HepG2 (cell line): ENCODE measurements around the gene WIPF2. TPM values are rescaled to one million over a fixed set of nuclear protein-coding genes. Genes with fewer than 3 reads are reported as not detected.

Experiments
- DPF2 ChIP-seq: sonication (generic); formaldehyde crosslinking; IDR thresholded peaks from 2 replicates; pipeline ENCODE4 v1.4.0; 2020; ENCODE audit warnings: mild to moderate bottlenecking, low read depth, missing genetic modification reagents, borderline replicate concordance
- DRAP1 ChIP-seq: IDR thresholded peaks from 2 replicates; pipeline ENCODE4 v1.6.1; 2016; ENCODE audit warnings: missing genetic modification reagents, missing compliant biosample characterization
- EHMT2 ChIP-seq: fragments of 200-600 bp; sonication (generic); IDR thresholded peaks from 2 replicates; pipeline ENCODE4 v1.7.0; 2017; ENCODE audit warnings: antibody characterized with exemption, low read depth, low read length, borderline replicate concordance
- IKZF5 ChIP-seq: IDR thresholded peaks from 2 replicates; pipeline ENCODE4 v1.6.1; 2018; ENCODE audit warnings: missing genetic modification reagents, mild to moderate bottlenecking, missing compliant biosample characterization
- MLLT10 ChIP-seq: sonication (generic); formaldehyde crosslinking; IDR thresholded peaks from 2 replicates; pipeline ENCODE4 v1.4.0; 2020; ENCODE audit warnings: missing genetic modification reagents
- PAWR ChIP-seq: sonication (generic); formaldehyde crosslinking; IDR thresholded peaks from 2 replicates; pipeline ENCODE4 v1.4.0; 2020; ENCODE audit warnings: missing genetic modification reagents, mild to moderate bottlenecking, borderline replicate concordance
- REST ChIP-seq, 2 experiments: IDR thresholded peaks; 2 replicates each; pipeline ENCODE4 v1.6.1; 2011 to 2012; ENCODE audit warnings: low read length in 2 of 2, borderline replicate concordance in 1 of 2, low read depth in 1 of 2, mild to moderate bottlenecking in 1 of 2, moderate library complexity in 1 of 2
- SETDB1 ChIP-seq: sonication (generic); formaldehyde crosslinking; IDR thresholded peaks from 2 replicates; pipeline ENCODE4 v1.5.1; 2020; ENCODE audit warnings: missing genetic modification reagents, mild to moderate bottlenecking, borderline replicate concordance
- SMAD3 ChIP-seq: sonication (generic); formaldehyde crosslinking; IDR thresholded peaks from 2 replicates; pipeline ENCODE4 v1.4.0; 2020; ENCODE audit warnings: missing genetic modification reagents
- SP2 ChIP-seq: sonication (generic); formaldehyde crosslinking; IDR thresholded peaks from 2 replicates; pipeline ENCODE4 v1.5.1; 2020; ENCODE audit warnings: mild to moderate bottlenecking, missing genetic modification reagents
- TFE3 ChIP-seq: IDR thresholded peaks from 2 replicates; pipeline ENCODE4 v1.6.1; 2016
- ZBTB21 ChIP-seq: sonication (generic); formaldehyde crosslinking; IDR thresholded peaks from 2 replicates; pipeline ENCODE4 v1.4.0; 2020; ENCODE audit warnings: missing genetic modification reagents
- ZKSCAN1 ChIP-seq: fragments of 150-350 bp; IDR thresholded peaks from 2 replicates; pipeline ENCODE4 v1.6.1; 2014; ENCODE audit warnings: low read length
- ZNF274 ChIP-seq: sonication (generic); formaldehyde crosslinking; IDR thresholded peaks from 2 replicates; pipeline ENCODE4 v1.5.1; 2020; ENCODE audit warnings: mild to moderate bottlenecking, missing genetic modification reagents
- ZNF576 ChIP-seq: sonication (generic); formaldehyde crosslinking; IDR thresholded peaks from 2 replicates; pipeline ENCODE4 v1.4.0; 2020; ENCODE audit warnings: mild to moderate bottlenecking, missing genetic modification reagents
- ZNF597 ChIP-seq: sonication (generic); formaldehyde crosslinking; IDR thresholded peaks from 2 replicates; pipeline ENCODE4 v1.5.0; 2020; ENCODE audit warnings: missing genetic modification reagents
- ZNF615 ChIP-seq: sonication (generic); formaldehyde crosslinking; IDR thresholded peaks from 2 replicates; pipeline ENCODE4 v1.5.0; 2020; ENCODE audit warnings: mild to moderate bottlenecking, missing genetic modification reagents, borderline replicate concordance
- ZNF781 ChIP-seq: sonication (generic); formaldehyde crosslinking; IDR thresholded peaks from 2 replicates; pipeline ENCODE4 v1.5.1; 2020; ENCODE audit warnings: borderline replicate concordance, mild to moderate bottlenecking, missing genetic modification reagents; ENCODE audit errors: not compliant biosample characterization
- ZNF782 ChIP-seq: sonication (generic); formaldehyde crosslinking; IDR thresholded peaks from 2 replicates; pipeline ENCODE4 v1.4.0; 2020; ENCODE audit warnings: missing genetic modification reagents, mild to moderate bottlenecking, borderline replicate concordance
- polyA plus RNA-seq, 8 experiments: library from polyadenylated mRNA; depleted of rRNA in 3 of 8; stranded (reverse) in 7 of 8; unstranded in 1 of 8; fragments of >200 nt; fragmentation: Illumina TruSeq in 4 of 8; extraction: Trizol in 4 of 8; gene quantifications; 2 replicates each; pipeline versions ENCODE4 v1.2.1 to v1.2.3, GENCODE V29; 2011 to 2016; ENCODE audit warnings: low read depth in 4 of 8, missing spikeins in 1 of 8, mixed read lengths in 1 of 8; ENCODE audit not compliant: insufficient read depth in 1 of 8
- total RNA-seq, 5 experiments: library from RNA; depleted of rRNA; stranded (reverse); fragments of >200 nt; fragmentation: Illumina TruSeq; extraction: Trizol; gene quantifications; 2 replicates each; pipeline ENCODE4 v1.2.3, GENCODE V29; 2016; ENCODE audit warnings: low read depth in 1 of 5

Gene WIPF2
- total and polyA plus RNA-seq, 2 of the 13 experiments (the other 11 are each of a cell fraction or from before 2014, with no cell fraction given) = 7.2 to 10.8 TPM

- peak; percentile 85 for TF ChIP-seq DRAP1
- TF ChIP-seq ZNF576 = peak; percentile 75; the same call in 1 of the 2 replicates
- no peak for TF ChIP-seq ZNF597
- TF ChIP-seq SMAD3 (CRISPR knock-in tag) = 0 out of 2 replicates have a peak, but pooled peaks have one; percentile 26
- peak; percentile 94; the same call in 1 of the 2 replicates for TF ChIP-seq ZNF782 (CRISPR knock-in tag)
- no peak for TF ChIP-seq MLLT10 (CRISPR knock-in tag)
- TF ChIP-seq PAWR (CRISPR knock-in tag) = peak; percentile 84; the same call in 1 of the 2 replicates
- TF ChIP-seq ZNF615 (CRISPR knock-in tag) = no peak
- peak; percentile 68 for TF ChIP-seq EHMT2
- TF ChIP-seq SP2 = no peak
- TF ChIP-seq ZBTB21 (CRISPR knock-in tag) = no peak; the same call in 1 of the 2 replicates
- no peak for TF ChIP-seq ZNF781 (CRISPR knock-in tag)
- TF ChIP-seq DPF2 (CRISPR knock-in tag) = no peak
- no peak for TF ChIP-seq IKZF5 (CRISPR knock-in tag)
- TF ChIP-seq SETDB1 (CRISPR knock-in tag) = no peak
- no peak for TF ChIP-seq ZNF274 (CRISPR knock-in tag)
- no peak for TF ChIP-seq ZKSCAN1
- no peak; the same call in 1 of the 2 replicates for TF ChIP-seq TFE3 (CRISPR knock-in tag)
- 0 out of 4 replicates have a peak, but pooled peaks of 1 of the 2 experiments have one; percentile 25 for TF ChIP-seq REST (IDR thresholded peaks at IDR 0.05; ENCODE audit: borderline replicate concordance in 1 of 2, low read depth in 1 of 2, low read length in 2 of 2)
Observed at GRCh38 chr17:40218740-40219593, at the start of gene WIPF2 (continued).
